Fibroblast of the aortic adventitia (primary cell): ENCODE data around the gene SLC37A1. TPM values are rescaled to one million over a fixed set of nuclear protein-coding genes. Genes with fewer than 3 reads are reported as not detected.

ENCODE experiments used
- DNase-seq: peaks from one replicate; pipeline ENCODE4 v3.0.0-alpha.2; 2010; ENCODE audit warnings: low read depth
- H3K4me3 ChIP-seq: 2 replicates; pipeline ENCODE4 v1.5.1; 2011; ENCODE audit warnings: low read depth, mild to moderate bottlenecking, control low read depth, low read length, moderate library complexity
- total RNA-seq: library from RNA; depleted of rRNA; stranded (reverse); fragments of >200 nt; gene quantifications from 2 replicates; pipeline ENCODE4 v1.2.3, GENCODE V29; 2012; ENCODE audit warnings: low replicate concordance
- TF ChIP-seq, protein P1 (sequence below): IDR thresholded peaks from 2 replicates; pipeline ENCODE4 v1.5.1; 2011; ENCODE audit warnings: mild to moderate bottlenecking, low read length, control low read depth, inconsistent platforms; ENCODE audit not compliant: insufficient read depth

SLC37A1 gene
- total RNA-seq, 1 donor, result 0.27 TPM

DNA sequence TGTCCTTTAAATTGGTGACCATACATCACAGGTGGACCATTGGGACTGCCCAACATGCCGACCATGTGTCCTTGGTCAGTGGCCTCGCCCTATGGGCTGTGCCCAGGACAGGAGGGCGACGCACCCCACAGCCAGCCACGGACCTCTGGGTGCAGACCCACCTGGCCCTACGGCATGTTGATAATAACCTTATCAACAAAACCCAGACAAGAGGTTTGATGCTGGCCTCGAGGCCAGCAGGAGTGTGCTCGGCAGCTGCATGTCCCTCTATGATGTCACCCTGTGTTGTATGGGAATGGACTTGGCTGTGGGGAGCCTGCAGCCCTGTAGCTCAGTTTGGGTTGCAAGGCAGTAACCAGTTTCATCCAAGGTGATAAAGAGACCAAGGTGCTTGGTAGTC is 32.1 kb downstream of the SLC37A1 start:
- H3K4me3 ChIP-seq, result no peak overlapping the region
- TF ChIP-seq, protein P1, sequence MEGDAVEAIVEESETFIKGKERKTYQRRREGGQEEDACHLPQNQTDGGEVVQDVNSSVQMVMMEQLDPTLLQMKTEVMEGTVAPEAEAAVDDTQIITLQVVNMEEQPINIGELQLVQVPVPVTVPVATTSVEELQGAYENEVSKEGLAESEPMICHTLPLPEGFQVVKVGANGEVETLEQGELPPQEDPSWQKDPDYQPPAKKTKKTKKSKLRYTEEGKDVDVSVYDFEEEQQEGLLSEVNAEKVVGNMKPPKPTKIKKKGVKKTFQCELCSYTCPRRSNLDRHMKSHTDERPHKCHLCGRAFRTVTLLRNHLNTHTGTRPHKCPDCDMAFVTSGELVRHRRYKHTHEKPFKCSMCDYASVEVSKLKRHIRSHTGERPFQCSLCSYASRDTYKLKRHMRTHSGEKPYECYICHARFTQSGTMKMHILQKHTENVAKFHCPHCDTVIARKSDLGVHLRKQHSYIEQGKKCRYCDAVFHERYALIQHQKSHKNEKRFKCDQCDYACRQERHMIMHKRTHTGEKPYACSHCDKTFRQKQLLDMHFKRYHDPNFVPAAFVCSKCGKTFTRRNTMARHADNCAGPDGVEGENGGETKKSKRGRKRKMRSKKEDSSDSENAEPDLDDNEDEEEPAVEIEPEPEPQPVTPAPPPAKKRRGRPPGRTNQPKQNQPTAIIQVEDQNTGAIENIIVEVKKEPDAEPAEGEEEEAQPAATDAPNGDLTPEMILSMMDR, result no peak
- no peak for DNase-seq

DNA sequence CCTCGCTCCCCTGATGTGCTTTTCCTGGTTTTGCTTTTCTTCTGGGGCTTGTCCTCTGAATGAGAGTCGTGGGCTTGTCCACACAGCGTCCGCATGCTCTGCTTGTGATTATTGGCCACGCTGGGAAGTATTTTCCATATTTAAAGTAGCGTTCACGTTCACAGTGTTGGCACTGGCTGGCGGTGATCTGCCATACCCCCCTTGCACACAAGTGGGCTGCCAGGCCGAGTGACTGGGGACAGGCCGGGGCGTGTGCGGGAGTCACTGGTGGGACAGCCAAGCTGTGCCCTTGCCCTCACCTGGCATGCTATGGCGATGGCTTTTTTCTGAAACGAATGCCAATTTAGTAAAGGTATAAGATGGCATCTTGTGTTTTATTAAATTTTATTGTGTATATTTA is 32.8 kb downstream of the SLC37A1 start:
- DNase-seq, result no peak
- H3K4me3 ChIP-seq, result no peak overlapping the region
- TF ChIP-seq, protein P1, result no peak

DNA sequence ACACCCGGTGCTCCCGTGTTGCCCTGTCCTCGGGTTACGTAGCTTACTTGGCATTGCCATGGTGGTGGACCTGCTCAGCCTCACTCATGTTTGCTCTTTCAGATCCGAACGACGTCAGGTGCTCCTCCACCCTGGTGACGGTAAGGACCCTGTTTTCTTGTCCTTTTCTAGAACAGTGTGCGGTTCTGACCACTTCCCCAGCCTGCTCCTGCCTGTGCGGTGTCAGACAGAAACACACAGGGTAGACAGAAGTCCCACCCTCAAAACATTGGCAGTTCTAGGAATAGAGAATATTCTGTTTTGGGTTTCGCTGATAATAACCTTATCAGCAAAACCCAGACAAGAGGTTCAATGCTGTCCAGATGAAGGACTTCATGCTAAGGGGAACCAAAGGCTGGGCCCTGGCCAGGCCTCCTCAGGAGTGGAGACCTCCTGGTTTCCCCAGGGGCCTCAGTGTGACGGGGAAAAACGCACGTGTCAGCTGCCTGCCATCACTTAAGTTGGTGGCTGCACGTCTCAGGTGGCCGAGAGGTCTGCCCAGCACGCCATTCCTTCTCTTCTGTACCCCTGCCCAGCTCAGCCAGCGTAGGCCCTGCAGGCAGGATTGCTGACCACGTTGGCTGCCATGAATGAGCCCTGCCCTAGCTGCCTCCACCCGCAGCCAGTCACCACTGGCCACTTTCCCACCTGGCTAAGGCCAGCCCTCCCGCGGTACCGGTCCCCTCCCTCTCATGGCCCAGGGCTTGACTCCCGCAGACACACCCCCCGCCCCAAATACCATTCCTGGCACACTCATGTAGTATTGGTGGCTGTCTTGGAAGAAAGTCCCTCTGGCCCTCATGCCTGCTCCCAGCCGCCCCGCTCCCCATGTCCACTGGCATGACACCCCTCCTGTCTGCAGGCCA is 33.6 kb downstream of the SLC37A1 start:
- H3K4me3 ChIP-seq, result no peak overlapping the region
- DNase-seq, result no peak
- TF ChIP-seq, protein P1, result no peak

DNA sequence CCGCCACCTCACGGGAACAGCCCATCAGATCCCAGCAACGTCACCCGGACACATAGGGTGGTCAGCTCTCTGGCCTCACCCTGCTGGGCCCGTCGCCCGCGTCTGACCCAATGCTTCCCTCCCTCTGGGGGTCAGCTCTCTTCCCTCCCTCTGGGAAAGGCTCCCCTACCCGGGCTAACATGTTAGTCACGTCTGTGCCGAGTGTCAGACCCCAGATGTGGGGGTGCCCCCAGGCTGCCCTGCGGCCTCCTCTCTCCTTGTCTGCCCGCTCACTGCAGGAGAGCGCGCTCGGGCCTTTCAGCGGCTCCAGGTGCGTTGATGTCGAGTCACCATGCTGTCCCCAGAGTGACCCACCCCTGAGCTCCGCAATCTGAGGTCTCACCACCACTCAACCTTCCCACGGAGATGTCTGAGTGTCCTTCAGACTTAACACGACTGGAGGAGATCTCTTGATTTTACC is 34.3 kb downstream of the SLC37A1 start:
- TF ChIP-seq, protein P1, result no peak
- H3K4me3 ChIP-seq, result no peak overlapping the region
- DNase-seq, result no peak

DNA sequence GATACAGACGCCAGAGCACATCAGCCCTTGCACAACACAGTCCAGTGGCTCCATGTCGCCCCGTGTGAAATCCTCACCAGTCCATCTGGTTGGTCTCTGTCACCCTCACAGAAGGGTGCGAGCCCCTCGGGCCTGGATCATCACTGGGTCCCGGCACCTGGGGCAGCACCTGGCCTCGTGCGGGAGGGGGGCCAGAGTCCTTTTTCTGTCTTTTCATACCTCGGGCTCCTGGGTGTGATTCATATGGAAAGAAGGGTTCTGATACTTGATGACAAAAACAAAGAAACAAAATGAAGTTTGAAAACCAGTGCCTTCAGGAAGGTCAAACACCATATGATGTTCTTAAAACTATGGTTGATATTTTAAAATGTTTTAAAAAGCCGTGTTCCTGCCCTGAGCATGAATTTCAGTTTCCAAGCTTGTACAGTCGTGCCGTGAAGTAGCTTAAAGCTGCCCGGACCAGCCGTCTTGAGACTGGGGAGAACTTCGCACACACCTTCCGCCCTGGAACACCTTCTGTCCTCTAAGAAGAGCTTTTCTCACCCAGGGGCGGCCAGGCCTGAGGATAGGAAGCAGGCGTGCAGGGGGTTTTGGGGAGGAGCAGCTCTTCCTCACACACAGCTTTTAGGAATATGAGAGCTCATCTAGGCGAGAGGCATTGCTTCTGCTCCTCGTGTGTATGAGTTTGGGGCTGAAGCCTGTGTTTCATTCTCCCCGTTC is 35.2 kb downstream of the SLC37A1 start:
- TF ChIP-seq, protein P1, result no peak
- no peak for DNase-seq
- no peak overlapping the region for H3K4me3 ChIP-seq

DNA sequence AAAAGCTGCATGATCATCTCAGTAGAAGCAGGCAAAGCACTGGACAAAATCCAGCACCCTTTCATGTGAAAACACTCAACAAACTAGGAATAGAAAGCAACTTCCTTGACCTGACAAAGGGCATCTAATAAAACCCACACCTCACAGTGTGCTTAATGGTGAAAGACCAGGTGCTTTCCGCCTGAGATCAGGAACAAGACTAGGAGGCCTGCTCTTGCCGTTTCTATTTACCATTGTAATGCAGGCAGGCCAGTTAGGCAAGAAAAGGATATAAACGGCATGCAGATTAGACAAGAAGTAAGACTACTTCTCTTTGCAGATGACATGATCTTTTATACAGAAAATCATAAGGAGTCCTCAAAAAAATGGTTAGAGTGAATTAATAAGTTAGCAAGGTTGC is 37.2 kb downstream of the SLC37A1 start:
- TF ChIP-seq, protein P1, result no peak
- no peak for DNase-seq
- no peak overlapping the region for H3K4me3 ChIP-seq
